CD4-positive, alpha-beta T cell treated with Interleukin-10 for 1 hour (primary cell): ENCODE results near the gene PGBD4.
"Not testable (repeated sequence)": the region's sequence is repeated elsewhere in the genome, so short reads cannot be mapped to it uniquely, and the experiment has no call there.

Experiments
- DNase-seq: peaks from one replicate; pipeline ENCODE4 v3.0.0-alpha.2; 2020

The PGBD4 gene

DNA sequence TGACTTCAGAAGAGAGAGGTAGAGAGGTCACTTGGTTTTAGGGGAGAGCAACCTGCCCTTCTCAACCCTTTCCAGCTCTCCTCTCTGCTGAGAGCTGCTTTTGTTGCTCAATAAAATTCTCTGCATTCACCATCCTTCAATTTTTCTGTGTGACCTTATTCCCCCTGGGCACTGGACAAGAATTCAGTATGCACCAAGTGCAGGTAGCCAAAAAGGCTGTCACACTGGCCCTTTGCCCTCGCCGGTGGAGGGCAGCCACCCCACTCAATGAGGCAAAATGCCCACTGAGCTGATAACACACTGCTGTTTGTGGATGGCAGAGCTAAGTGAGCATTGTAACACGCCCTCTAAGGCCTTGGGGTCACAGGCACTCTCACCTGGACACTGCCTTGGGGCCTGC is 12.9 kb downstream of the PGBD4 start:
- no peak for DNase-seq

DNA sequence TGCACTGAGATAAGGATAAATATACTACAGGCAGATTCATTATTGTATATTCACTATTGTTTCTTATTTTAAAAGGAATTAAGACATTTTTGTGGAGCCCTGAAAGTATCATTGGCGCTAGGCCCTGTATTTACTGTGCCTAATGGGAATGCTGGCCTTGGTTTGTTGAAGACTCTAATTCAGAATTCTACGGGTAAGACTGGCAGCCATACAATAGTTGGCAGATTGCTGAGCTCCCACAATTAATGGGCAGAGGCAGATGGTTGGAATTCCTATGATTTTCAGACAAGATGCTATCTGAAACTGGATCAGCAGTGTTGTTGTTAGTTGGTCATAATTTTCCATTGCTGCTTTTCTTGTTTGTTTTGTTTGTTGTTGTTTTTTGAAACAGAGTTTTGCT is 14.7 kb downstream of the PGBD4 start:
- no peak for DNase-seq

DNA sequence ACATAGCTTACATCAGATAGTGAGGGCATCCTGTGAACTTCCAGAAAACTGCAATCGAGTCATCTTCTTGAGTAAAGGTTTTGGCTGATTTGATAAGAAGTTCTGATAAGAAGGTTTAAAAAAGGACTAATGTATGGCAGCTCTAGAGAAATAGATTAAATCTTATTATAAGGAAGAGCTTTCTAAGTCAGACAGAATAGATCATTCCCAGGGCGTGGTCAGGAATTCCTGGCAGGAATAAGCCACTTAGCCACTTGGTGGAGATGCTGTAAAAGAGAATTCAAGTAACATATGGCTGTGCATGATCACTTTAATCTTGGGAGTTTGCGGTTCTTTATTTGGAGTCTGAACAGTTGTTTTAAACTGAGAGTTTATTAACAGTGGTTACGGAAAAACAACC is 17.4 kb downstream of the PGBD4 start:
- no peak for DNase-seq

DNA sequence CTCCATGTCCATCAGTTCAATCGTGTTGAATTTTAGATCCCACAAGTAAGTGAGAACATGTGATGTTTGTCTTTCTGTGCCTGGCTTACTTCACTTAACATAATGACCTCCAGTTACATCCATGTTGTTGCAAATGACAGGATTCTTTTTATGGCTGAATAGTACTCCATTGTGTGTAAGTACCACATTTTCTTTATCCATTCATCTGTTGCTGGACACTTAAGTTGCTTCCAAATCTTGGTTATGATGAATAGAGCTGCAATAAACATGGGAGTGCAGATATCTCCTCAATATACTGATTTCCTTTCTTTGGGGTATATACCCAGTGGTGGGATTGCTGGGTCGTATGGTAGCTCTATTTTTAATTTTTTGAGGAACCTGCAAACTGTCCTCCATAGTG is 18.5 kb downstream of the PGBD4 start:
- DNase-seq, result not testable (repeated sequence)

DNA sequence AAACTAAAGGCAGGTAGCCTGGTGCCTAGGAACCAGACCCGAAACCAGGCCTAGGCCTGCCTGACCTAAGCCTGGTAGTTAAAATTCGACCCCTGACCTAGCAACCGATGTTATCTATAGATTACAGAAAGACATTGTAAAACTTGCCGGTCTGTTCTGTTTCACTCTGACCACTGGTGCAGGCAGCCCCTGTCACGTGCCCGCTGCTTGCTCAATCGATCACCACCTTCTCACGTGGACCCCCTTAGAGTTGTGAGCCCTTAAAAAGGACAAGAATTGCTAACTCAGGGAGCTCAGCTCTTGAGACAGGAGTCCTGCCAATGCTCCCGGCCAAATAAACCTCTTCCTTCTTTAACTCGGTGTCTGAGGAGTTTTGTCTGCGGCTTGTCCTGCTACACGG is 19.9 kb downstream of the PGBD4 start:
- not testable (repeated sequence) for DNase-seq

DNA sequence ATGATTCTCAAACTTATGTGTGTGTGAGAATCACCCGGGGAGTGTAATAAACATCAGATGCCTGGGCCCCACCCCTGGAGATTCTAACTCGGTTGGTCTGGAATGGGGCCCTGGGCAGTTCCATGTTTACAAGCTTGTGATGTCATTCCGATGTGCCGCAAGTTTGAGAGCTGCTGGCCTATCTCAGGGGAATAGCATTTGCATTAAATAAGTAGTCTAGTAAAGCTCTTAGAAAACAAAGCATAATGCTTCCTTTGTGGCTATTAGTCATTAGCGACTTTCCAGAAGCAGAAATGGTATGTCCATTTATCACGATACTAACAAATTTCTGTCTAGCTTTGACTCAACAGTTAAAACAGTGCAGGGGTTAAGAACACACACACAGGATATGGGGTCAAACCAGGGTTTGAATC is 20.9 kb downstream of the PGBD4 start:
- no peak for DNase-seq

GRCh38 chr15:34124651-34125050 is 22.8 kb downstream of the PGBD4 start:
- DNase-seq, result no peak

DNA sequence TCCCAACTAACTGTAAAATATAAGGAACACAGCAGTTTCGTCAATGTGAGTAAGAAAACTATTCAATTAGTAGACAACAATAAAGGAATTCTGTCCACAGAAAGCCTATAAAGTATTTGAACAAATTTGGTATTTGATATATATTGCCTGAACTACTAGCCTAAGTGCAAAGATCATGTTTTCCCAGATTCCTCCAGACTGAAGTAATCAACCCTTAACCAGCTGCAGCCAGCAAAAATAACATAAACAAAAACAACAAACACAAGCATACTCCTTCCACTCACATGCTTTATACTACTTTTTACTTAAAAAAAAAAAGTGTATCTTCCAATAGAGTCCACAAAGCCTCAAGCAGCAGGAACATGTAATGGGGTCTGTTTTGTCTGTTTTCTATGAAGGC is 24.1 kb downstream of the PGBD4 start:
- DNase-seq, result no peak

- no peak for DNase-seq
Observed at GRCh38 chr15:34126522-34126921, 24.6 kb downstream of the PGBD4 start.

GRCh38 chr15:34128898-34129297 is 27.0 kb downstream of the PGBD4 start:
- no peak for DNase-seq

GRCh38 chr15:34132881-34133280 is 31.0 kb downstream of the PGBD4 start:
- DNase-seq, result no peak

GRCh38 chr15:34133511-34133910 is 31.6 kb downstream of the PGBD4 start:
- DNase-seq, result no peak

DNA sequence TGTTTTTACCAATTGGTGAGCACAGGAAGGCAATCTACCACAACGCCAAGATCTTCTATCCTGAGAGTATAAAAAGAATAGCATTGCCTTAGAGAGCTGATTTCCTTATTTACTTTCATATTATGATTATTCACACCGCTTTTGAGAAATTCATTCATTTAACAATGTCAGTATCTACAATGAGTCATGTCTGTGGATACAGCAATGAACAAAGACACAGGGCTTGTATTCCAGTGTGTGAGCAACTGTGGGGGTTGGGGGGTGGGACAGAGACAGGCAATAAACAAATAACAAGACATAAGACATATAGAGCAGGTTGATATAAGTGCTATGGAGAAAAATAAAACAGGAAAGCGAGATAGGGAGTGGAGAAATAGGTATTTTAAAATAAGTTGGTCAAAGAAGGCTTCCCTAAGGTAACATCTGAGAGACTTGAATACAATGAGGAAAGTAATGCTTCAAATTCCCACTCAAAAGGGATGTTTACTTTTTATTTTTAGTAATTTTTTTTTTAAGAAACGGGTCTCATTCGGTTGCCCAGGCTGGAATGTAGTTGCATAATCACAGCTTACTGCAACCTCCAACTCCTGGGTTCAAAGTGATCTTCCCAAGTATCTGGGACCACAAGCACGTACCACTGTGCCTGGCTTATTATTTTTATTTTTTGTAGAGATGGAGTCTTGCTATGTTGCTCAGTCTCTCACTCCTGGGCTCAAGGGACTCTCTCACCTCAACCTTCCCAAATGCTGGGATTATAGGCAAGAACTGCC is 45.7 kb downstream of the PGBD4 start:
- DNase-seq, result no peak

GRCh38 chr15:34154725-34155204 is 52.9 kb downstream of the PGBD4 start:
- no peak for DNase-seq

- DNase-seq, result no peak
Observed at GRCh38 chr15:34155859-34156258, 54.0 kb downstream of the PGBD4 start.
